Ascending aorta (tissue), 2 donors: ENCODE measurements around the gene NPPA. TPM values are rescaled to one million over a fixed set of nuclear protein-coding genes. Genes with fewer than 3 reads are reported as not detected.

ENCODE experiments used
- DNase-seq, 2 donors: peaks; one replicate each; pipeline ENCODE4 v3.0.0-alpha.2; 2019; ENCODE audit warnings: low spot score in 2 of 2
- H3K27ac ChIP-seq, 2 donors: fragments of 200-600 bp; sonication (generic); one replicate each; pipeline ENCODE4 v1.5.1; 2016 to 2017; ENCODE audit warnings: mild to moderate bottlenecking in 1 of 2
- H3K27me3 ChIP-seq: fragments of 200-600 bp; sonication (generic); one replicate; pipeline ENCODE4 v1.5.1; 2017
- H3K36me3 ChIP-seq, 2 donors: fragments of 200-600 bp; sonication (generic); one replicate each; pipeline ENCODE4 v1.5.1; 2016
- H3K4me1 ChIP-seq, 2 donors: fragments of 200-600 bp; sonication (generic); one replicate each; pipeline ENCODE4 v1.5.1; 2016 to 2017; ENCODE audit warnings: mild to moderate bottlenecking in 1 of 2
- H3K4me3 ChIP-seq, 2 donors: fragments of 200-600 bp; sonication (generic); one replicate each; pipeline ENCODE4 v1.5.1; 2016 to 2017; ENCODE audit warnings: mild to moderate bottlenecking in 1 of 2
- H3K9me3 ChIP-seq, 2 donors: fragments of 200-600 bp; sonication (generic); one replicate each; pipeline ENCODE4 v1.5.1; 2016
- CTCF ChIP-seq, 3 experiments: fragments of 200-600 bp in 2 of 3; fragments of 450-650 bp in 1 of 3; sonication (generic) in 2 of 3; IDR thresholded peaks; one replicate each; pipeline ENCODE4 v1.5.1; 2016 to 2019; ENCODE audit warnings: antibody characterized with exemption in 3 of 3, mild to moderate bottlenecking in 1 of 3, moderate library complexity in 1 of 3
- intact Hi-C: fragments of 100-400 bp; cut with DNase I; formaldehyde crosslinking; loops from one replicate; pipeline ENCODE4 v1.15.1; 2023
- total RNA-seq: library from RNA; depleted of rRNA; stranded (reverse); fragments of >200 nt; gene quantifications from one replicate; pipeline ENCODE4 v1.1.0, GENCODE V29; 2016

NPPA gene
- total RNA-seq, 1 donor from 2014 or later: not detected

GRCh38 chr1:11838349-11839272 is 9.0 kb downstream of the NPPA start:
- Histone ChIP-seq H3K27me3 (no peaks in the 10 kb centered on the region), H3K36me3 (peaks cover 87 to 91% of the 10 kb centered on the region in 2 donors), H3K27ac (no peak overlapping the region), H3K9me3 (no peaks in the 10 kb centered on the region), H3K4me3 (no peak overlapping the region), H3K4me1 (peaks cover 0 to 5% of the 10 kb centered on the region in 2 donors)
- intact Hi-C loops: loop anchor here (1.0 to 5.0 kb wide), 5 partner anchors 56 to 371 kb away; partner anchors contain the start of gene MFN2
- peak in 1 of 2 donors; percentile 76 for DNase-seq
- peak; percentile 91 to 98 (median 96) for TF ChIP-seq CTCF (IDR thresholded peaks at IDR 0.05)

- no peak overlapping the region for H3K27ac ChIP-seq
- H3K9me3 ChIP-seq: no peaks in the 10 kb centered on the region
- DNase-seq: no peak
- H3K27me3 ChIP-seq: no peaks in the 10 kb centered on the region
- intact Hi-C loops: loop anchor here (1.0 to 5.0 kb wide), 5 partner anchors 57 to 371 kb away; partner anchors contain the start of gene MFN2
- H3K4me3 ChIP-seq: no peak overlapping the region
- no peak for TF ChIP-seq CTCF (IDR thresholded peaks at IDR 0.05)
- peaks cover 0 to 5% of the 10 kb centered on the region in 2 donors for H3K4me1 ChIP-seq
- H3K36me3 ChIP-seq: peaks cover 91 to 95% of the 10 kb centered on the region in 2 donors
These were observed 9.7 kb downstream of the NPPA start for GRCh38 chr1:11837767-11838348.

- intact Hi-C loops: loop anchor here (5.0 kb wide), 1 partner anchor 145 kb away; the partner anchor contains the start of gene MFN2
- Histone ChIP-seq H3K4me1 (peaks cover 0 to 5% of the 10 kb centered on the region in 2 donors), H3K36me3 (peaks cover 84 to 95% of the 10 kb centered on the region in 2 donors), H3K9me3 (no peaks in the 10 kb centered on the region), H3K27ac (no peak overlapping the region), H3K4me3 (no peak overlapping the region), H3K27me3 (no peaks in the 10 kb centered on the region)
- no peak for TF ChIP-seq CTCF (IDR thresholded peaks at IDR 0.05)
- DNase-seq: no peak
These were observed 10.4 kb downstream of the NPPA start for GRCh38 chr1:11836955-11837766.

GRCh38 chr1:11835441-11836225 is 11.9 kb downstream of the NPPA start:
- H3K36me3 ChIP-seq: peaks cover 77 to 95% of the 10 kb centered on the region in 2 donors
- TF ChIP-seq CTCF (IDR thresholded peaks at IDR 0.05): no peak

More at GRCh38 chr1:11835441-11836225, 11.9 kb downstream of the NPPA start:
- H3K27me3 ChIP-seq: no peaks in the 10 kb centered on the region
- intact Hi-C loops: loop anchor here (5.0 kb wide), 1 partner anchor 147 kb away; the partner anchor contains the start of gene MFN2
- no peaks in the 10 kb centered on the region for H3K9me3 ChIP-seq
- no peak overlapping the region for H3K4me3 ChIP-seq
- DNase-seq: no peak
- peaks cover 0 to 5% of the 10 kb centered on the region in 2 donors for H3K4me1 ChIP-seq
- H3K27ac ChIP-seq: no peak overlapping the region
